HepG2 (cell line): ENCODE measurements around the gene DGKG. TPM values are rescaled to one million over a fixed set of nuclear protein-coding genes. Genes with fewer than 3 reads are reported as not detected.

Experiments used
- ARHGAP35 ChIP-seq: sonication (generic); formaldehyde crosslinking; IDR thresholded peaks from 2 replicates; pipeline ENCODE4 v1.9.0; 2022; ENCODE audit warnings: mild to moderate bottlenecking, inconsistent platforms, moderate library complexity, missing genetic modification reagents, borderline replicate concordance
- BCL6 ChIP-seq: IDR thresholded peaks from 2 replicates; pipeline ENCODE4 v1.6.1; 2016; ENCODE audit warnings: missing genetic modification reagents, missing compliant biosample characterization
- HMGXB4 ChIP-seq, 2 experiments: sonication (generic) in 1 of 2; formaldehyde crosslinking in 1 of 2; IDR thresholded peaks; 2 replicates each; pipeline versions ENCODE4 v1.4.0 to v1.6.1; 2018 to 2020; ENCODE audit warnings: missing genetic modification reagents in 2 of 2, borderline replicate concordance in 1 of 2, low read depth in 1 of 2, mild to moderate bottlenecking in 1 of 2, missing biosample characterization in 1 of 2
- MTA1 ChIP-seq: sonication (generic); formaldehyde crosslinking; IDR thresholded peaks from 2 replicates; pipeline ENCODE4 v1.4.0; 2020; ENCODE audit warnings: missing genetic modification reagents, mild to moderate bottlenecking, borderline replicate concordance
- MXI1 ChIP-seq: IDR thresholded peaks from 3 replicates; pipeline ENCODE4 v1.6.1; 2012; ENCODE audit warnings: low read depth, low read length, inconsistent platforms, borderline replicate concordance
- POLR2AphosphoS2 ChIP-seq: IDR thresholded peaks from 2 replicates; pipeline ENCODE4 v1.6.1; 2011; ENCODE audit warnings: low read depth, low read length, improper control_type of control experiment
- ZBTB37 ChIP-seq: sonication (generic); formaldehyde crosslinking; IDR thresholded peaks from 2 replicates; pipeline ENCODE4 v1.4.0; 2020; ENCODE audit warnings: mild to moderate bottlenecking, missing genetic modification reagents
- ZGPAT ChIP-seq: IDR thresholded peaks from 2 replicates; pipeline ENCODE4 v1.6.1; 2016; ENCODE audit warnings: mild to moderate bottlenecking
- ZMYM2 ChIP-seq: sonication (generic); formaldehyde crosslinking; IDR thresholded peaks from 2 replicates; pipeline ENCODE4 v1.8.0; 2022; ENCODE audit warnings: mild to moderate bottlenecking, missing genetic modification reagents
- ZNF143 ChIP-seq: sonication (generic); formaldehyde crosslinking; IDR thresholded peaks from 2 replicates; pipeline ENCODE4 v1.4.0; 2020; ENCODE audit warnings: missing genetic modification reagents
- ZNF543 ChIP-seq: sonication (generic); formaldehyde crosslinking; IDR thresholded peaks from 2 replicates; pipeline ENCODE4 v1.4.0; 2020; ENCODE audit warnings: mild to moderate bottlenecking, missing genetic modification reagents
- ZNF619 ChIP-seq: sonication (generic); formaldehyde crosslinking; IDR thresholded peaks from 2 replicates; pipeline ENCODE4 v1.4.0; 2020; ENCODE audit warnings: mild to moderate bottlenecking, missing genetic modification reagents
- ZNF724P ChIP-seq: sonication (generic); formaldehyde crosslinking; IDR thresholded peaks from 2 replicates; pipeline ENCODE4 v1.8.0; 2022; ENCODE audit warnings: missing genetic modification reagents, borderline replicate concordance
- ZSCAN9 ChIP-seq: IDR thresholded peaks from 2 replicates; pipeline ENCODE4 v1.6.1; 2016; ENCODE audit warnings: borderline replicate concordance
- polyA plus RNA-seq, 8 experiments: library from polyadenylated mRNA; depleted of rRNA in 3 of 8; stranded (reverse) in 7 of 8; unstranded in 1 of 8; fragments of >200 nt; fragmentation: Illumina TruSeq in 4 of 8; extraction: Trizol in 4 of 8; gene quantifications; 2 replicates each; pipeline versions ENCODE4 v1.2.1 to v1.2.3, GENCODE V29; 2011 to 2016; ENCODE audit warnings: low read depth in 4 of 8, missing spikeins in 1 of 8, mixed read lengths in 1 of 8; ENCODE audit not compliant: insufficient read depth in 1 of 8
- total RNA-seq, 5 experiments: library from RNA; depleted of rRNA; stranded (reverse); fragments of >200 nt; fragmentation: Illumina TruSeq; extraction: Trizol; gene quantifications; 2 replicates each; pipeline ENCODE4 v1.2.3, GENCODE V29; 2016; ENCODE audit warnings: low read depth in 1 of 5
- TF ChIP-seq, protein P1 (sequence below): sonication (generic); formaldehyde crosslinking; IDR thresholded peaks from 2 replicates; pipeline ENCODE4 v1.4.0; 2020; ENCODE audit warnings: missing genetic modification reagents
- TF ChIP-seq, protein P2 (sequence below): sonication (generic); formaldehyde crosslinking; IDR thresholded peaks from 2 replicates; pipeline ENCODE4 v1.4.0; 2020; ENCODE audit warnings: missing genetic modification reagents

DGKG gene
- total and polyA plus RNA-seq, 2 of the 13 experiments (the other 11 are each of a cell fraction or from before 2014, with no cell fraction given) = 3.8 to 6.2 TPM

DNA sequence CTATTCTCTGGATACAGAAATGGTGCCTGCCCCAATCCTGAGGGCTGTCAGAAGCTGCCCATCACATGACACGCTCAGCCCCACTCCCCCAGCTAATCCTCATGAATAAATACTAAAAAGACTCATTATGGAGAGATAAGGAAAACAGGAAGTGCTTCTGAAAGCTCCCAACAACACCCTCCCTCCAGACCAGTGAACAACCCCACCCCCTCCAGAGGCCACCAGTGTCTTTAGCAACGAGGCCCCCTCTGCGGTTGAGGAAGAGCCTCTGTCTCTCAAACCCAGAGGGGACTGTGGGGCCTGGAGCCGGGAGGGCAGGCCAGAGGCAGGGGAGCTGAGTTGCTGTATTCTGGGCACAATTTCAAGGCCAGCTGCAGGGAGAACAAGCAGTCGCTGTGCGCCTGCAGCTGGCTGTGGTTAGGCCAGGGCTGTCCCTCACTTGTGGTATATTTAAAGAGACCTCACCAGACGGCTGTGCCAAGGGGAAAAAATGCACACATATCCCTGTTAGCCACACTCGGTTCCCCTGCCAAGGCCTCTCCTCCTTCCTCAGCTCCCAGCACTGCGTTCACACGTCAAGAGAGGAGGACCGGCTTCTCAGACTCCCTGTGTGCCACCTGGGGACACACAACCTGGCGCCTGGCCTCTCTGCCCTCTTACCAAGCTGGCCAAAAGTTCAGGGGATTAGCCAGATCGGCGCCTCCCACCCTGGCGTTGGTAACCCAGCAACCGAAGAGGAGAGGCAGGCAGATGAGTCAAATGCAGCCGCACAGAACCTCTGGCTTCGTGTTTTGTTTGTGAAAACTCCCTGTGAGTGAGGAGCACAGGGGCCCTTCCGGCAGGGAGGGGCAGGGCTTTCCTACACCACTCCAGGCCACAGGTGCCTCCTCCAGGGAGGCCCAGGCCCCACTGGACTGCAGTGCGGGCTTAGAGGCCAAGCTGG lies 152.0 kb downstream of the DGKG start (continued):
- TF ChIP-seq, protein P1, sequence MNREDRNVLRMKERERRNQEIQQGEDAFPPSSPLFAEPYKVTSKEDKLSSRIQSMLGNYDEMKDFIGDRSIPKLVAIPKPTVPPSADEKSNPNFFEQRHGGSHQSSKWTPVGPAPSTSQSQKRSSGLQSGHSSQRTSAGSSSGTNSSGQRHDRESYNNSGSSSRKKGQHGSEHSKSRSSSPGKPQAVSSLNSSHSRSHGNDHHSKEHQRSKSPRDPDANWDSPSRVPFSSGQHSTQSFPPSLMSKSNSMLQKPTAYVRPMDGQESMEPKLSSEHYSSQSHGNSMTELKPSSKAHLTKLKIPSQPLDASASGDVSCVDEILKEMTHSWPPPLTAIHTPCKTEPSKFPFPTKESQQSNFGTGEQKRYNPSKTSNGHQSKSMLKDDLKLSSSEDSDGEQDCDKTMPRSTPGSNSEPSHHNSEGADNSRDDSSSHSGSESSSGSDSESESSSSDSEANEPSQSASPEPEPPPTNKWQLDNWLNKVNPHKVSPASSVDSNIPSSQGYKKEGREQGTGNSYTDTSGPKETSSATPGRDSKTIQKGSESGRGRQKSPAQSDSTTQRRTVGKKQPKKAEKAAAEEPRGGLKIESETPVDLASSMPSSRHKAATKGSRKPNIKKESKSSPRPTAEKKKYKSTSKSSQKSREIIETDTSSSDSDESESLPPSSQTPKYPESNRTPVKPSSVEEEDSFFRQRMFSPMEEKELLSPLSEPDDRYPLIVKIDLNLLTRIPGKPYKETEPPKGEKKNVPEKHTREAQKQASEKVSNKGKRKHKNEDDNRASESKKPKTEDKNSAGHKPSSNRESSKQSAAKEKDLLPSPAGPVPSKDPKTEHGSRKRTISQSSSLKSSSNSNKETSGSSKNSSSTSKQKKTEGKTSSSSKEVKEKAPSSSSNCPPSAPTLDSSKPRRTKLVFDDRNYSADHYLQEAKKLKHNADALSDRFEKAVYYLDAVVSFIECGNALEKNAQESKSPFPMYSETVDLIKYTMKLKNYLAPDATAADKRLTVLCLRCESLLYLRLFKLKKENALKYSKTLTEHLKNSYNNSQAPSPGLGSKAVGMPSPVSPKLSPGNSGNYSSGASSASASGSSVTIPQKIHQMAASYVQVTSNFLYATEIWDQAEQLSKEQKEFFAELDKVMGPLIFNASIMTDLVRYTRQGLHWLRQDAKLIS (CRISPR knock-in tag) = no peak
- 0 out of 2 replicates have a peak, but pooled peaks have one; percentile 22 for TF ChIP-seq ZSCAN9
- peak; percentile 43; the same call in 1 of the 2 replicates for TF ChIP-seq ZGPAT (CRISPR knock-in tag)
- peak; percentile 96 for TF ChIP-seq ZBTB37 (CRISPR knock-in tag)
- 0 out of 2 replicates have a peak, but pooled peaks have one; percentile 54 for TF ChIP-seq ZMYM2 (CRISPR knock-in tag)
- no peak for TF ChIP-seq HMGXB4 (CRISPR knock-in tag; IDR thresholded peaks at IDR 0.05; ENCODE audit: borderline replicate concordance in 1 of 2, low read depth in 1 of 2)
- TF ChIP-seq ZNF143 (CRISPR knock-in tag) = 0 out of 2 replicates have a peak, but pooled peaks have one; percentile 15
- no peak for TF ChIP-seq ZNF619 (CRISPR knock-in tag)
- 0 out of 2 replicates have a peak, but pooled peaks have one; percentile 51 for TF ChIP-seq ZNF543 (CRISPR knock-in tag)
- no peak for TF ChIP-seq POLR2AphosphoS2
- no peak for TF ChIP-seq MTA1 (CRISPR knock-in tag)
- TF ChIP-seq MXI1 = peak; percentile 13; the same call in 1 of the 3 replicates
- TF ChIP-seq, protein P2, sequence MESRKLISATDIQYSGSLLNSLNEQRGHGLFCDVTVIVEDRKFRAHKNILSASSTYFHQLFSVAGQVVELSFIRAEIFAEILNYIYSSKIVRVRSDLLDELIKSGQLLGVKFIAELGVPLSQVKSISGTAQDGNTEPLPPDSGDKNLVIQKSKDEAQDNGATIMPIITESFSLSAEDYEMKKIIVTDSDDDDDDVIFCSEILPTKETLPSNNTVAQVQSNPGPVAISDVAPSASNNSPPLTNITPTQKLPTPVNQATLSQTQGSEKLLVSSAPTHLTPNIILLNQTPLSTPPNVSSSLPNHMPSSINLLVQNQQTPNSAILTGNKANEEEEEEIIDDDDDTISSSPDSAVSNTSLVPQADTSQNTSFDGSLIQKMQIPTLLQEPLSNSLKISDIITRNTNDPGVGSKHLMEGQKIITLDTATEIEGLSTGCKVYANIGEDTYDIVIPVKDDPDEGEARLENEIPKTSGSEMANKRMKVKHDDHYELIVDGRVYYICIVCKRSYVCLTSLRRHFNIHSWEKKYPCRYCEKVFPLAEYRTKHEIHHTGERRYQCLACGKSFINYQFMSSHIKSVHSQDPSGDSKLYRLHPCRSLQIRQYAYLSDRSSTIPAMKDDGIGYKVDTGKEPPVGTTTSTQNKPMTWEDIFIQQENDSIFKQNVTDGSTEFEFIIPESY (CRISPR knock-in tag) = peak; percentile 56; the same call in 1 of the 2 replicates
- no peak for TF ChIP-seq BCL6 (CRISPR knock-in tag)
- TF ChIP-seq ZNF724P (CRISPR knock-in tag) = no peak
- no peak for TF ChIP-seq ARHGAP35 (CRISPR knock-in tag)
